ENCODE data around the gene MORF4L1. TPM values are rescaled to one million over a fixed set of nuclear protein-coding genes. Genes with fewer than 3 reads are reported as not detected.
"Not testable (repeated sequence)": the region's sequence is repeated elsewhere in the genome, so short reads cannot be mapped to it uniquely, and the experiment has no call there.

The MORF4L1 gene
- total RNA-seq, 4 donors from 2014 or later: 83.6 to 293 (median 156) TPM

DNA sequence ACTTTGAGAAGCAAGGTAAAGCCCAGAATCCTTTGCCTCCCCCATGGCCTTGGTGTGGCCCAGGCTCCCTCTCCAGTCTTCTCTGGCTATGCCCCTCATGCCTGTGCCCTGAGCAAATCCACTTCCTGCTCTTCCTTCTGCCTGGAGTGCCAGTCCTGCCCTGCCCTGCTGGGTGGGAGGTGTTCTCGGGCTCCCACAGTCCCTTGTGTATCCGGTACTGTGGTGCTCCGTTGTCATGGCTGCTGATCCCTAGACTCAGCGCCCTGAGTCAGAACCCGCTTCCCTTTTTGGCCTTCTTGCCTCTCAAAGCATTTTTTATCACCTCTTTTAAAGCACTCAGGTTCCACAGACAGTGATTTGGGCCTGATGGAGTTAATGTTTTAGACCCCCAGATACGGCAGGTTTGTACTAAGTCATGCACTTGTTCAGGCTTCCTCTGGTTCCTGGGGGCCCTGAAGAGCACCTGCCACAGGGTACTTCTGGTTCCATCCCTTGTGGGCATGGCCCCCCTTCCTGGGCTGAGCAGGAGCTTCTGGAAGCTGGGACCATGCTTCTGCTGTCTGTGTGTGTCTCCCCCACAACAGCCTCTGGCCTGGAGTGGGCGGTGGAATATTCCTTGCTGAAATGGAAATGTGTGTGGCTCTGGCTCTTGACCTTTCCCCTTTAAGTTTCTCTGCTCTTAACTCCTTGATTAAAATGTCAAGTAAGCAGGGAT lies 31.9 kb upstream of the MORF4L1 start:
- TF ChIP-seq POLR2A (IDR thresholded peaks at IDR 0.05): no peak
- TF ChIP-seq, protein P1, sequence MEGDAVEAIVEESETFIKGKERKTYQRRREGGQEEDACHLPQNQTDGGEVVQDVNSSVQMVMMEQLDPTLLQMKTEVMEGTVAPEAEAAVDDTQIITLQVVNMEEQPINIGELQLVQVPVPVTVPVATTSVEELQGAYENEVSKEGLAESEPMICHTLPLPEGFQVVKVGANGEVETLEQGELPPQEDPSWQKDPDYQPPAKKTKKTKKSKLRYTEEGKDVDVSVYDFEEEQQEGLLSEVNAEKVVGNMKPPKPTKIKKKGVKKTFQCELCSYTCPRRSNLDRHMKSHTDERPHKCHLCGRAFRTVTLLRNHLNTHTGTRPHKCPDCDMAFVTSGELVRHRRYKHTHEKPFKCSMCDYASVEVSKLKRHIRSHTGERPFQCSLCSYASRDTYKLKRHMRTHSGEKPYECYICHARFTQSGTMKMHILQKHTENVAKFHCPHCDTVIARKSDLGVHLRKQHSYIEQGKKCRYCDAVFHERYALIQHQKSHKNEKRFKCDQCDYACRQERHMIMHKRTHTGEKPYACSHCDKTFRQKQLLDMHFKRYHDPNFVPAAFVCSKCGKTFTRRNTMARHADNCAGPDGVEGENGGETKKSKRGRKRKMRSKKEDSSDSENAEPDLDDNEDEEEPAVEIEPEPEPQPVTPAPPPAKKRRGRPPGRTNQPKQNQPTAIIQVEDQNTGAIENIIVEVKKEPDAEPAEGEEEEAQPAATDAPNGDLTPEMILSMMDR (IDR thresholded peaks at IDR 0.05): no peak
- Histone ChIP-seq H3K4me1 (peaks cover 3 to 9% (median 4%) of the 10 kb centered on the region in 3 donors), H3K4me3 (no peak overlapping the region), H3K9me3 (no peaks in the 10 kb centered on the region), H3K27ac (peak overlapping the region in 1 of 4 donors; percentile 39), H3K36me3 (no peaks in the 10 kb centered on the region), H3K27me3 (no peaks in the 10 kb centered on the region)
- intact Hi-C loops (cut with DNase I): no loop called here
- 17 to 41% methylated on average over 6 of the region's 7 CpGs for WGBS, 2 donors
- no peak for DNase-seq

DNA sequence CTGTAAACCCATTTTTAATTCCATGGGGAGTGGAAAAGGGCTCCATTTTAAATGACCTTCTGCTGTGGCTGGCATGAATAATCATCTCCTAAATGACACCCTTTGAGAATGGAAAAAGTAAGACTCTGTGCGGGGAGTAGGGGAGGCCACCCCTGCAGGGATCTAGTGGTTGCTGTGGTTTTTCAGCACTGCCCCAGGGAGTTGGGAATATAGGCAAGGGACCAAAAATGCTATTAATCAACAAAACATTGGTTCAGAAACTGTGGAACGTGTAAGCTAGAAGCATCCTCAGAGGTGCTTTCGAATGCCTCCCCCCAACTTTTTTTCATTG lies 31.3 kb upstream of the MORF4L1 start:
- no peaks in the 10 kb centered on the region for H3K9me3 ChIP-seq
- intact Hi-C loops (cut with DNase I): no loop called here
- no peak overlapping the region for H3K4me3 ChIP-seq
- 63 to 81% methylated on average over 3 of the region's 3 CpGs for WGBS, 2 donors
- H3K4me1 ChIP-seq: peaks cover 3 to 9% (median 4%) of the 10 kb centered on the region in 3 donors
- no peak overlapping the region for H3K27ac ChIP-seq
- no peak for DNase-seq
- TF ChIP-seq, protein P1 (IDR thresholded peaks at IDR 0.05): no peak
- no peak for TF ChIP-seq POLR2A (IDR thresholded peaks at IDR 0.05)
- no peaks in the 10 kb centered on the region for H3K36me3 ChIP-seq
- H3K27me3 ChIP-seq: no peaks in the 10 kb centered on the region

DNA sequence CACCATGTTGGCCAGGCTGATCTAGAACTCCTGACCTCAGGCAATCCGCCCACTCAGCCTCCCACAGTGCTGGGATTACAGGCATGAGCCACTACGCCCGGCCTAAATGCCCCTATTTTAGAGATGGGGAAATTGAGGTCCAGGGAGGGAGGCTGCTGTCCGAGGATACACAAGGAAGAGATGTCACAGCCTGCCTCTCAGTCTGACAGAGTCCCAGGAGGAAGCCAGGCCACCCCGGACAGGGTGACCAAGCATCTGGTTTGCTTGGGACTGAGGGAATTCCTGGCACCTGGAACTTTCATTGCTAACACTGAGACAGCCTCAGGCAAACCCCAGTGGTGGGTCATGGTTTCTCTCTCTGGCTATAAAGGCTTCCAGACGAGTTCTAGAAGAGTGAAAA lies 30.8 kb upstream of the MORF4L1 start:
- no peaks in the 10 kb centered on the region for H3K9me3 ChIP-seq
- TF ChIP-seq, protein P1 (IDR thresholded peaks at IDR 0.05): no peak
- TF ChIP-seq POLR2A (IDR thresholded peaks at IDR 0.05): no peak
- H3K36me3 ChIP-seq: no peaks in the 10 kb centered on the region
- peaks cover 3 to 9% (median 4%) of the 10 kb centered on the region in 3 donors for H3K4me1 ChIP-seq
- H3K27me3 ChIP-seq: no peaks in the 10 kb centered on the region
- intact Hi-C loops (cut with DNase I): no loop called here
- 64 to 93% methylated on average over 2 to 5 of the region's 6 CpGs for WGBS, 2 donors
- H3K4me3 ChIP-seq: no peak overlapping the region
- no peak overlapping the region for H3K27ac ChIP-seq
- no peak for DNase-seq

DNA sequence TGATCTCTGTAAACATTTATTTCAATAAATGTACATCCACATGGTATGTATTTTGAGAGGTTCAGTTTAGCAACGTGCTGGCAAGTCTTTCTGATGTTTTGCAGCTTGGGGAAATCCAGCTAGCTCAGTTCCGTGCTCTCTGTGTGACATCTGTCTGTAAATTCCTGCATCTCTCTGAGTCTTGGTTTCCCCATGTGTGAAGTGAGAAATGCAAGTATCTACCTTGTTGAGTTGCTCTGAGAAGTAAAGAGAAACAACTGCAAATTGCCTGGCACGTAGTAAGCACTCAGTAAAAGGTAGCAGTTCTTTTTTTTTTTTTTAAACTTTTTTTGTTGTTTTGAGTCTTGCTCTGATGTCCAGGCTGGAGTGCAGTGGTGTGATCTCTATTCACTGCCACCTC lies 30.2 kb upstream of the MORF4L1 start:
- DNase-seq: no peak
- TF ChIP-seq, protein P1 (IDR thresholded peaks at IDR 0.05): no peak
- no peak for TF ChIP-seq POLR2A (IDR thresholded peaks at IDR 0.05)
- Histone ChIP-seq H3K36me3 (no peaks in the 10 kb centered on the region), H3K27ac (no peak overlapping the region), H3K9me3 (no peaks in the 10 kb centered on the region), H3K4me3 (no peak overlapping the region), H3K27me3 (no peaks in the 10 kb centered on the region), H3K4me1 (peaks cover 3 to 9% (median 4%) of the 10 kb centered on the region in 3 donors)
- 61 to 73% methylated on average over 3 of the region's 3 CpGs for WGBS, 2 donors
- intact Hi-C loops (cut with DNase I): no loop called here

DNA sequence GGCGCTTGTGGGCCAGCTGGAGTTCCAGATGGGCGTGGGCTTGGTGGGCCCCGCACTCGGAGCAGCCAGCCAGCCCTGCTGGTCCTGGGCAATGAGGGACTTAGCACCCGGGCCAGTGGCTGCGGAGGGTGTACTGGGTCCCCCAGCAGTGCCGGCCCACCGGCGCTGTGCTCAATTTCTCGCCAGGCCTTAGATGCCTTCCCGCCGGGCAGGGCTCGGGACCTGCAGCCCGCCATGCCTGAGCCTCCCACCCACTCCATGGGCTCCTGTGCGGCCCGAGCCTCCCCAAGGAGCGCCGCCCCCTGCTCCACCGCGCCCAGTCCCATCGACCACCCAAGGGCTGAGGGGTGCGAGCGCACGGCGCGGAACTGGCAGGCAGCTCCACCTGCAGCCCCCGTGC lies 25.8 kb upstream of the MORF4L1 start:
- intact Hi-C loops (cut with DNase I); H3K9me3 ChIP-seq; H3K27me3 ChIP-seq; H3K4me3 ChIP-seq; DNase-seq; H3K36me3 ChIP-seq; H3K27ac ChIP-seq; H3K4me1 ChIP-seq: not testable (repeated sequence)
- 95% methylated on average over 8 of the region's 27 CpGs; no CpG with 5 or more reads in 1 of the 2 donors for WGBS, 2 donors

DNA sequence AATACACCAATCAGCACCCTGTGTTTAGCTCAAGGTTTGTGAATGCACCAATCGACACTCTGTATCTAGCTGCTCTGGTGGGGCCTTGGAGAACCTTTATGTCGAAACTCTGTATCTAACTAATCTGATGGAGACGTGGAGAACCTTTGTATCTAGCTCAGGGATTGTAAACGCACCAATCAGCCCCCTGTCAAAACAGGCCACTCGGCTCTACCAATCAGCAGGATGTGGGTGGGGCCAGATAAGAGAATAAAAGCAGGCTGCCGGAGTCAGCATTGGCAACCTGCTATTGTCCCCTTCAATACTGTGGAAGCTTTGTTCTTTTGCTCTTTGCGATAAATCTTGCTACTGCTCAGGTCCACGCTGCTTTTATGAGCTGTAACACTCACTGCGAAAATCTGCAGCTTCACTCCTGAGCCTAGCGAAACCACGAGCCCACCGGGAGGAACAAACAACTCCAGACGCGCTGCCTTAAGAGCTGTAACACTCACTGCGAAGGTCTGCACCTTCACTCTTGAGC lies 25.2 kb upstream of the MORF4L1 start:
- intact Hi-C loops (cut with DNase I); H3K9me3 ChIP-seq; H3K36me3 ChIP-seq; DNase-seq; H3K4me3 ChIP-seq; H3K4me1 ChIP-seq; H3K27me3 ChIP-seq; H3K27ac ChIP-seq: not testable (repeated sequence)
- WGBS, 2 donors: 83 to 96% methylated on average over 3 to 10 of the region's 15 CpGs
